Peyer's patch (tissue), 4 donors: ENCODE results near the gene DHRS3. TPM values are rescaled to one million over a fixed set of nuclear protein-coding genes. Genes with fewer than 3 reads are reported as not detected.

Source experiments
- DNase-seq, 3 donors: peaks; one replicate each; pipeline ENCODE4 v3.0.0-alpha.2; 2017 to 2019
- H3K27ac ChIP-seq, 4 donors: fragments of 200-600 bp; sonication (generic); one replicate each; pipeline ENCODE4 v1.5.1; 2016 to 2019
- H3K27me3 ChIP-seq, 2 donors: fragments of 200-600 bp; sonication (generic); one replicate each; pipeline ENCODE4 v1.5.1; 2019
- H3K36me3 ChIP-seq, 3 donors: fragments of 200-600 bp; sonication (generic); one replicate each; pipeline ENCODE4 v1.5.1; 2016 to 2019
- H3K4me1 ChIP-seq, 4 donors: fragments of 200-600 bp; sonication (generic); one replicate each; pipeline ENCODE4 v1.5.1; 2016 to 2019
- H3K4me3 ChIP-seq, 4 donors: fragments of 200-600 bp; sonication (generic); 1 replicate in 3 of 4; 2 replicates in 1 of 4; pipeline ENCODE4 v1.5.1; 2016 to 2019; ENCODE audit warnings: mild to moderate bottlenecking in 1 of 4
- H3K9me3 ChIP-seq, 4 donors: fragments of 200-600 bp; sonication (generic); one replicate each; pipeline ENCODE4 v1.5.1; 2016 to 2019; ENCODE audit warnings: mild to moderate bottlenecking in 1 of 4
- POLR2A ChIP-seq, 2 donors: fragments of 450-650 bp; IDR thresholded peaks; one replicate each; pipeline ENCODE4 v1.5.1; 2017; ENCODE audit warnings: antibody characterized with exemption in 2 of 2, mild to moderate bottlenecking in 2 of 2, moderate library complexity in 2 of 2
- total RNA-seq, 4 donors: library from RNA; depleted of rRNA; stranded (reverse); fragments of >200 nt; gene quantifications; one replicate each; pipeline ENCODE4 v1.1.0, GENCODE V29; 2016
- TF ChIP-seq, protein P1 (sequence below), 6 experiments: fragments of 450-650 bp in 4 of 6; fragments of 200-600 bp in 2 of 6; sonication (generic) in 1 of 6; IDR thresholded peaks; one replicate each; pipeline ENCODE4 v1.5.1; 2017 to 2019; ENCODE audit warnings: antibody characterized with exemption in 6 of 6, mild to moderate bottlenecking in 3 of 6, moderate library complexity in 1 of 6

Gene DHRS3
- total RNA-seq, 4 donors from 2014 or later: 34.7 to 179 (median 108) TPM

DNA sequence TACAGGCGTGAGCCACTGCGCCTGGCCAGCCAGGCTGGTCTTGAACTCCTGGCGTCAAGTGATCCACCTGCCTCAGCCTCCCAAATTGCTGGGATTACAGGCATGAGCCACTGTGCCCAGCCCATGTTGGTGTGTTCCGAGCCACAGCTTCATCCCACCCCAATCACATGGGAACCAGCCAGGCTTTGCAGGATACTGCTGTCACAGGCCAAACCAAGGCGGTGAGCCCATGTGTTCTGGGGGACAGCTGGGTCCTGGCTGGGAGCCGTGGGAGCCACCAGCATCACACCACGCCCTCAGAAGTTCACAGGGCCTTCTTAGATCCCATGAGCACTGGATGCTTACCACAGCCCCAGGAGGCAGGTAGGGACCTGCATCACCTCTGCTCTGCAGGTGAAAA, 56.9 kb downstream of the DHRS3 start:
- H3K4me1 ChIP-seq: peaks cover 0 to 9% (median 0%) of the 10 kb centered on the region in 4 donors
- H3K9me3 ChIP-seq: peaks cover 0 to 12% (median 5%) of the 10 kb centered on the region in 4 donors
- no peaks in the 10 kb centered on the region for H3K36me3 ChIP-seq
- DNase-seq: no peak
- no peak overlapping the region for H3K4me3 ChIP-seq
- TF ChIP-seq, protein P1, sequence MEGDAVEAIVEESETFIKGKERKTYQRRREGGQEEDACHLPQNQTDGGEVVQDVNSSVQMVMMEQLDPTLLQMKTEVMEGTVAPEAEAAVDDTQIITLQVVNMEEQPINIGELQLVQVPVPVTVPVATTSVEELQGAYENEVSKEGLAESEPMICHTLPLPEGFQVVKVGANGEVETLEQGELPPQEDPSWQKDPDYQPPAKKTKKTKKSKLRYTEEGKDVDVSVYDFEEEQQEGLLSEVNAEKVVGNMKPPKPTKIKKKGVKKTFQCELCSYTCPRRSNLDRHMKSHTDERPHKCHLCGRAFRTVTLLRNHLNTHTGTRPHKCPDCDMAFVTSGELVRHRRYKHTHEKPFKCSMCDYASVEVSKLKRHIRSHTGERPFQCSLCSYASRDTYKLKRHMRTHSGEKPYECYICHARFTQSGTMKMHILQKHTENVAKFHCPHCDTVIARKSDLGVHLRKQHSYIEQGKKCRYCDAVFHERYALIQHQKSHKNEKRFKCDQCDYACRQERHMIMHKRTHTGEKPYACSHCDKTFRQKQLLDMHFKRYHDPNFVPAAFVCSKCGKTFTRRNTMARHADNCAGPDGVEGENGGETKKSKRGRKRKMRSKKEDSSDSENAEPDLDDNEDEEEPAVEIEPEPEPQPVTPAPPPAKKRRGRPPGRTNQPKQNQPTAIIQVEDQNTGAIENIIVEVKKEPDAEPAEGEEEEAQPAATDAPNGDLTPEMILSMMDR (IDR thresholded peaks at IDR 0.05): no peak
- TF ChIP-seq POLR2A (IDR thresholded peaks at IDR 0.05): no peak
- H3K27me3 ChIP-seq: no peaks in the 10 kb centered on the region
- no peak overlapping the region for H3K27ac ChIP-seq

DNA sequence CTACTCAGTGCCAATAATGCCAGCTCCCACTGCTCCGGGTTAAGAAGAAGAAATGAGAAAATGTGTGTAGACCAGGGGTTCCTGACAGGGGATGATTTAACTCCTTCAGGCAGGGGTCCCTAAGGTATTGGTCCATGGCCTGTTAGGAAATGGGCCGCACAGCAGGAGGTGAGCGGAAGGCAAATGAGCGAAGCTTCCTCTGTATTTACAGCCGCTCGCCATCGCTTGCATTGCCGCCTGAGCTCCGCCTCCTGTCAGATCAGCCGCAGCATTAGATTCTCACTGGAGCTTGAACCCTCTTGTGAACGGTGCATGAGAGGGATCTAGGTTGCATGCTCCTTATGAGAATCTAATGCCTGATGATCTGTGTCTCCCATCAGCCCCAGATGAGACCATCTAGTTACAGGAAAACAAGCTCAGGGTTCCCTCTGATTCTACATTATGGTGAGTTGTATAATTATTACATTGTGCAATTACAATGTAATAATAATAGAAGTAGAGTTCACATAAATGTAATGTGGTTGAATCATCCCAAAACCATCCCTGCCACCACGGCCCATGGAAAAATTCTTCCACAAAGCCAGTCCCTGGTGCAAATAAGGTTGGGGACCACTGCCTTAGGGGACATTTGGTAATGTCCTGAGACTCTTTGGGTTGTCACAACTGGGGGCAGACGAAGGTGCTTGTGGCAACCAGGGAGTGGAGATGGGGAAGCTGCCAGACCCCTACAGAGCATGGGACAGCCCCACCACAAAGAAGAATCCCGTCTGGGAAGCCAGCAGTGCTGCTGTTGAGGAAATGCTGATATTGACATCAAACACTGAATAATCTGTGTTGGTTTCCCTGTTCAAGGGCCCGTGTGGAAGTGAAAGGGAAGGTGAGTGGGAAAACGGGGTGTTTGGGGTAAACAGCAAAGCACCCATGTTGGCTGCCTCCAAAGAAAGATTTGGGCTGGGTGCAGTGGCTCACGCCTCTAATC, 60.8 kb downstream of the DHRS3 start:
- H3K9me3 ChIP-seq: no peaks in the 10 kb centered on the region
- TF ChIP-seq POLR2A (IDR thresholded peaks at IDR 0.05): no peak
- TF ChIP-seq, protein P1 (IDR thresholded peaks at IDR 0.05): no peak
- no peaks in the 10 kb centered on the region for H3K27me3 ChIP-seq
- no peak for DNase-seq
- H3K36me3 ChIP-seq: no peaks in the 10 kb centered on the region
- H3K27ac ChIP-seq: peak overlapping the region in 2 of 4 donors; percentile 74 to 82
- H3K4me1 ChIP-seq: peaks cover 0 to 11% (median 0%) of the 10 kb centered on the region in 4 donors
- no peak overlapping the region for H3K4me3 ChIP-seq

DNA sequence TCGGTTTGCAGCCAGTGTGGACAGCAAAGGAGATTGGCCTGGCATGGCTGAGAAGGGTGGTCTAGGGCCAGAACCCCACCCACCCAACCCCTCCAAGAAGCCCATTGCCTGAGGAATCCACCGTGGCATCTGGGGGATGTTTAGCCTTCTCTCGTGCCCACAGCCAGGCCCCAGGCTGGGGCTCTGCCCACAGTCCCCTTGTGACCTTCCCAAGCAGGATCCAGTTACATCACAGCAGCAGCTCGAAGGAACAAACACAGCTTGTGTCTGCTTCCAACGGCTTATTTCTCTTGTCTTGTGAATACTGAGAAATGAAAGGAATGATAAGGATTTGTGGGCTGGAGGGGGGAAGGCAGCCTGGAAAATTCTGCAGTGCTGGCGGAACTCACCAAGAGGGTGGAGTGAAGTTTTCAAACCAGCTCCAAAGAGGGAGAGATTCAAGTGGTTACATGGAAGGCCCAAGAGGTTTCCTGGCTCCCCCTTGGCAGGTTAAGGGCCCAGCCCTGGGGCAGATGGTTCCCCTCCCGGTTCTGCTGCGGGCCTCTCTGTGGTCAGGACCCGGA, 61.6 kb downstream of the DHRS3 start:
- Histone ChIP-seq H3K4me3 (no peak overlapping the region), H3K9me3 (no peaks in the 10 kb centered on the region), H3K4me1 (peaks cover 0 to 11% (median 0%) of the 10 kb centered on the region in 4 donors), H3K27ac (peak overlapping the region; percentile 43 to 82 (median 64)), H3K27me3 (no peaks in the 10 kb centered on the region), H3K36me3 (no peaks in the 10 kb centered on the region)
- peak in 1 of 3 donors; percentile 66 for DNase-seq
- TF ChIP-seq, protein P1 (IDR thresholded peaks at IDR 0.05): no peak
- no peak for TF ChIP-seq POLR2A (IDR thresholded peaks at IDR 0.05)

DNA sequence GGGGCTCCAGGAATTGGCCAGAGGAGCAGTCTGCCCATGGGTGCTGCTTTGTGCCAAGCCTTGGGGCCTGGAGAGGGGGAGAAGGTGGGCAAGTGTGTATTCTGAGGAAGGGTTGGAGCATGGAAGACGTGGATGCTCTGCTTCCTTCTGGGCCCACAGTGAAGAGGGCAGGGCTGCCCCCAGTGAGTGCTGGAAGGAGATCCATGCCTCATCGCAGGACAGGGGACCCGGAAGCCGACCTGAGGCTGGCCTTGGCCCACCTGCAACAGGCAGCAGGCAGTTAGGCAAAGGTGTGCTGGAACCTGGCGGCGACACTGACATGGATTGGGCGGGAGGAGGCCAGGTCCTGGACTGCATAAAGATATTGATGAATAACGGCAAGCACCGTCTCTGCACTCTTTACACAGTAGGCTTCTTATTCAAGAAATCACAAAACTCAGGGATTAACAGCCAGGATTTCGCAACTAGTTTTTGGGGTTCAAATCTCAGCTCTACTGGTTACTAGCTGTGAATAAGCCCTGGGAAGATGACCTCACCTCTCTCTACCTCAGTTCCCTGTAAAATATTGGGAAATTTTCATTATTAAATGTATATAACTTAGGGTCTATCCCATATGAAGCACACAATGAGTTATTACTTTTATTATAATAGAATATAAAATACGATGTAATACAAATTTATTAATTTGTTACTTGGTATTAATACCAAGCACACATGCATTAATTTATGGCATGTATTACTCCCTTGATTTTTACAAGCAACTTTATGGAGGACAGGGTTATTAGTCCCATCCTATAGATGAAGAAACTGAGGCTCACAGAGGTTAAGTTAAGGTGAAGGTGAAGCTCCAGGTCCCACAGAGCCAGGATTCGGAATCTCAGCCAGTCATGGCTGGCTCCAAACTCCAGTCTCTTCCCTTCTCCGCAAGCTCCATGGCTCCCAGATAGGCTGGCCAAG, 62.3 kb downstream of the DHRS3 start:
- TF ChIP-seq, protein P1 (IDR thresholded peaks at IDR 0.05): no peak
- TF ChIP-seq POLR2A (IDR thresholded peaks at IDR 0.05): no peak
- Histone ChIP-seq H3K27me3 (no peaks in the 10 kb centered on the region), H3K4me3 (no peak overlapping the region), H3K9me3 (no peaks in the 10 kb centered on the region), H3K4me1 (peaks cover 0 to 11% (median 0%) of the 10 kb centered on the region in 4 donors), H3K27ac (peak overlapping the region; percentile 43 to 82 (median 64)), H3K36me3 (no peaks in the 10 kb centered on the region)
- DNase-seq: peak in 1 of 3 donors; percentile 16
